ENCODE measurements around the gene DBNDD1.

Gene DBNDD1

GRCh38 chr16:90019543-90020259 is 445 bp upstream of the DBNDD1 start:
- Histone ChIP-seq H3K27ac (ENCODE audit: poor library complexity, severe bottlenecking) (peak overlapping the region; percentile 61), H3K36me3 (ENCODE audit: low read depth) (no peaks in the 10 kb centered on the region), H3K4me3 (ENCODE audit: severe bottlenecking) (peak overlapping the region; percentile 87), H3K9me3 (ENCODE audit: severe bottlenecking) (no peaks in the 10 kb centered on the region), H3K27me3 (ENCODE audit: insufficient read depth, poor library complexity, severe bottlenecking) (no peaks in the 10 kb centered on the region), H3K4me1 (ENCODE audit: insufficient read depth, poor library complexity, severe bottlenecking) (peaks cover 19% of the 10 kb centered on the region)
- DNase-seq (ENCODE audit: low spot score) (no peak), ATAC-seq (ENCODE audit: low read depth) (peak; percentile 10)
- TF ChIP-seq CTCF (IDR thresholded peaks at IDR 0.05; ENCODE audit: poor library complexity, severe bottlenecking): peak; percentile 95

- peak overlapping the region; percentile 87 for H3K4me3 ChIP-seq (ENCODE audit: severe bottlenecking)
- H3K9me3 ChIP-seq (ENCODE audit: severe bottlenecking): no peaks in the 10 kb centered on the region
- no peak for DNase-seq (ENCODE audit: low spot score)
- peak; percentile 1; the same call in 1 of the 3 replicates for ATAC-seq (ENCODE audit: low read depth)
- no peak overlapping the region for H3K27ac ChIP-seq (ENCODE audit: poor library complexity, severe bottlenecking)
- TF ChIP-seq CTCF (IDR thresholded peaks at IDR 0.05; ENCODE audit: poor library complexity, severe bottlenecking): no peak
- no peaks in the 10 kb centered on the region for H3K36me3 ChIP-seq (ENCODE audit: low read depth)
- H3K4me1 ChIP-seq (ENCODE audit: insufficient read depth, poor library complexity, severe bottlenecking): peaks cover 19% of the 10 kb centered on the region
- no peaks in the 10 kb centered on the region for H3K27me3 ChIP-seq (ENCODE audit: insufficient read depth, poor library complexity, severe bottlenecking)
Measured at GRCh38 chr16:90018297-90018651, 982 bp downstream of the DBNDD1 start.

- ATAC-seq (ENCODE audit: low read depth): no peak
- no peak for DNase-seq (ENCODE audit: low spot score)
- Histone ChIP-seq H3K27me3 (ENCODE audit: insufficient read depth, poor library complexity, severe bottlenecking) (no peaks in the 10 kb centered on the region), H3K27ac (ENCODE audit: poor library complexity, severe bottlenecking) (no peak overlapping the region), H3K36me3 (ENCODE audit: low read depth) (no peaks in the 10 kb centered on the region), H3K4me1 (ENCODE audit: insufficient read depth, poor library complexity, severe bottlenecking) (peaks cover 15% of the 10 kb centered on the region), H3K4me3 (ENCODE audit: severe bottlenecking) (no peak overlapping the region), H3K9me3 (ENCODE audit: severe bottlenecking) (no peaks in the 10 kb centered on the region)
- no peak for TF ChIP-seq CTCF (IDR thresholded peaks at IDR 0.05; ENCODE audit: poor library complexity, severe bottlenecking)
Measured at GRCh38 chr16:90016339-90016950, 2.8 kb downstream of the DBNDD1 start.

- no peak overlapping the region for H3K4me3 ChIP-seq (ENCODE audit: severe bottlenecking)
- no peaks in the 10 kb centered on the region for H3K36me3 ChIP-seq (ENCODE audit: low read depth)
- no peak for TF ChIP-seq CTCF (IDR thresholded peaks at IDR 0.05; ENCODE audit: poor library complexity, severe bottlenecking)
- H3K27me3 ChIP-seq (ENCODE audit: insufficient read depth, poor library complexity, severe bottlenecking): no peaks in the 10 kb centered on the region
- no peak for ATAC-seq (ENCODE audit: low read depth)
- no peak overlapping the region for H3K27ac ChIP-seq (ENCODE audit: poor library complexity, severe bottlenecking)
- no peaks in the 10 kb centered on the region for H3K9me3 ChIP-seq (ENCODE audit: severe bottlenecking)
- H3K4me1 ChIP-seq (ENCODE audit: insufficient read depth, poor library complexity, severe bottlenecking): peaks cover 9% of the 10 kb centered on the region
- DNase-seq (ENCODE audit: low spot score): no peak
Measured at GRCh38 chr16:90015586-90016338, 3.5 kb downstream of the DBNDD1 start.

Measured in RWPE2 (cell line).